ENCODE data around the gene UVRAG.
A peak's percentile ranks its signal among the peaks of the same experiment; 100 is the strongest.

The UVRAG gene

GRCh38 chr11:75814677-75815344, at the start of gene UVRAG:
TSS of gene UVRAG (plus strand) at chr11:75815210. CDS start at chr11:75815408, 198 bp downstream.
- DNase-seq = peak; percentile 96

GRCh38 chr11:75766443-75767227, 48.4 kb upstream of the UVRAG start:
- DNase-seq = no peak

- no peak for DNase-seq
These were observed 47.8 kb upstream of the UVRAG start for GRCh38 chr11:75767228-75767572.

- DNase-seq = no peak
These were observed 47.3 kb upstream of the UVRAG start for GRCh38 chr11:75767793-75768111.

GRCh38 chr11:75768112-75768908, 46.7 kb upstream of the UVRAG start, which contains the start of gene DGAT2:
TSS of gene DGAT2 (plus strand) at chr11:75768778. CDS start at chr11:75768992, 214 bp downstream.
- DNase-seq = peak; percentile 5

GRCh38 chr11:75768909-75769771, 45.9 kb upstream of the UVRAG start:
- DNase-seq = no peak

GRCh38 chr11:75770102-75770501, 44.9 kb upstream of the UVRAG start:
- DNase-seq = no peak

- DNase-seq = no peak
These were observed 43.2 kb upstream of the UVRAG start for GRCh38 chr11:75771646-75772410.

GRCh38 chr11:75773595-75774353, 41.2 kb upstream of the UVRAG start:
- DNase-seq = no peak

DNA sequence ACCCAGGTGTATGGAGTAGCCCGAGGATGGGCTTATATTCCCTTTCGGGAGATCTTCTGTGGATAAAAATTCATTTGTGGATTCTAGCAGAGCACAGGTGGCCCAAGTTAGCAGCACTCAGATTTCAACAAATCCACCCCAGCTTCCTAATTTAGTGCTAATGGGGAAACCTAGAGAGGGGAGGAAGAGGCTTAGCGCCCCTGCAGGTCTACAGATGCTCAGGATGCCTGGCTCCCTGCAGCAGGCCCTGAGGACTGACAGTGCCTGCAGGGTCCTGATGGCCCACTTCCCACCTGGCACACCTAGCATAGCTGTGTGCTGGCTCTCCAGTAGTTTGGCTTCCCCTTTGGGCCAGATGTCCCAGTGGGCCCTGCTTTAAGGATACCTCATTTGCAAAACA, 40.0 kb upstream of the UVRAG start:
- no peak for DNase-seq

DNA sequence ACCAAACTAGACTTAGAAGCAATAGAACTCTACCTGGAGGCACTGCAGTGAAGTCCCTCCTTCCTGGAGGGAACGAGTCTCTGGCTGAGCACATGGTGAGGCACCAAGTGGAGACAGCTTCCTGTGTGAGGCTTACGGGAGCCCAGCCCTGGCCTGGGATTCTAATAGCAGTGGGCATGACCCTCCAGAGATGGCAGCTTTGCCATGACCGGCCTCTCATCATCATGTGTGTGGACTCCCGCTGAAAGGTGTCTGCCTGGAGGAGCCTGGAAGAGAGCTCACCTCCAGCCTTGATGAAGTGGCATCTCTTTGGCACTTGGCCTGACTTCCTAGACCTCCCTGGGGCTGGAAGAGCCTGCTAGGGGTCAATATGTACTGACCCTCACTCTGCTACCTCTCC, 38.5 kb upstream of the UVRAG start:
- no peak for DNase-seq

- DNase-seq = no peak
These were observed 37.4 kb upstream of the UVRAG start for GRCh38 chr11:75777461-75778110.

DNA sequence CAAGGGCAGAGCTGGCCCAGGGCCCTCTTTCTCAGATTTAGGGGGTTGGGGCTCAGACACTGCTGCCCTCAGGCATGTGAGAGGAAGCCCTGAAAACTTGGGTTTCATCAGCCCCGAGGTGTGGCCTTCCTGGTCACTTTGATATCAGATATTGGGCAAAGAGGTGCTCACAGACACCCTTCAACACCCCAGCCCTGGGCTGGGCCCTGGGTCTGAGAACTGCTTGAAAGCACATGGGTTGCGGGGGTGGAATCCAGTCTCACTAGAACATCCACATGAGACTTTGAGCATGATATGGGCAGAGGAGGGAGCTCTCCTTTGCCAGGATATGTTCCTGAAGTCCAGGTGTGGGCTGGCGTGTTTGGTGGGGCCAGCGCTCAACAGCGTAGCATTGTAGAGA, 36.0 kb upstream of the UVRAG start:
- no peak for DNase-seq

- DNase-seq = no peak
These were observed 35.0 kb upstream of the UVRAG start for GRCh38 chr11:75779960-75780359.

GRCh38 chr11:75780888-75781287, 34.1 kb upstream of the UVRAG start:
- no peak for DNase-seq

GRCh38 chr11:75781296-75781695, 33.7 kb upstream of the UVRAG start:
- no peak for DNase-seq

GRCh38 chr11:75781831-75782230, 33.2 kb upstream of the UVRAG start:
- no peak for DNase-seq

GRCh38 chr11:75782540-75783263, 32.3 kb upstream of the UVRAG start:
- no peak for DNase-seq

- no peak for DNase-seq
These were observed 31.5 kb upstream of the UVRAG start for GRCh38 chr11:75783416-75784084.
